Measurements from ENCODE around the gene EPM2A.

DNA sequence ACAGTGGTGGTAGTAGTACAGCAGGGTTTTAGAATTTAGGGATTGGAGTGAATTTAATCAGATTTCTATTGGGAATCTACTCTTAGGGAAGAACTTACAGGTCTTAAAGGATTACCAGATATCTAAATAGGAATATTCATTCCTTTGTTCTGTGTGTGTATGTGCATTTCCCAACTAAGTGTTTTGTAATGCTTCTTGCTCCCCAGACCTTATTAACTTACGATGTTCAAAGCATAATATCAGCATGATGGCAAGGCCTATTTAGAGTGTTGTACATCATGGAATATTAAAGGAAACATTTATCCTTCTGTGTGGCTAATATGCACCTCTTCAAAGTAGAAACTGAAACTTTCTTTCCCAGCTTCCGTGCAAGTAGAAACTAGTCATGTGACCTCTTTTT, 133.9 kb downstream of the EPM2A start:
- TF ChIP-seq, protein P1, sequence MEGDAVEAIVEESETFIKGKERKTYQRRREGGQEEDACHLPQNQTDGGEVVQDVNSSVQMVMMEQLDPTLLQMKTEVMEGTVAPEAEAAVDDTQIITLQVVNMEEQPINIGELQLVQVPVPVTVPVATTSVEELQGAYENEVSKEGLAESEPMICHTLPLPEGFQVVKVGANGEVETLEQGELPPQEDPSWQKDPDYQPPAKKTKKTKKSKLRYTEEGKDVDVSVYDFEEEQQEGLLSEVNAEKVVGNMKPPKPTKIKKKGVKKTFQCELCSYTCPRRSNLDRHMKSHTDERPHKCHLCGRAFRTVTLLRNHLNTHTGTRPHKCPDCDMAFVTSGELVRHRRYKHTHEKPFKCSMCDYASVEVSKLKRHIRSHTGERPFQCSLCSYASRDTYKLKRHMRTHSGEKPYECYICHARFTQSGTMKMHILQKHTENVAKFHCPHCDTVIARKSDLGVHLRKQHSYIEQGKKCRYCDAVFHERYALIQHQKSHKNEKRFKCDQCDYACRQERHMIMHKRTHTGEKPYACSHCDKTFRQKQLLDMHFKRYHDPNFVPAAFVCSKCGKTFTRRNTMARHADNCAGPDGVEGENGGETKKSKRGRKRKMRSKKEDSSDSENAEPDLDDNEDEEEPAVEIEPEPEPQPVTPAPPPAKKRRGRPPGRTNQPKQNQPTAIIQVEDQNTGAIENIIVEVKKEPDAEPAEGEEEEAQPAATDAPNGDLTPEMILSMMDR (IDR thresholded peaks at IDR 0.05; ENCODE audit: poor library complexity, severe bottlenecking) = no peak
- no peak for TF ChIP-seq EZH2 (IDR thresholded peaks at IDR 0.05; ENCODE audit: borderline replicate concordance, insufficient read depth, low read length, poor library complexity, severe bottlenecking)
- TF ChIP-seq POLR2AphosphoS5 (IDR thresholded peaks at IDR 0.05) = no peak
- no peak for TF ChIP-seq EP300 (conservative IDR thresholded peaks at IDR 0.05; ENCODE audit: poor library complexity, severe bottlenecking)
- no peak for TF ChIP-seq MXI1 (conservative IDR thresholded peaks at IDR 0.05; ENCODE audit: poor library complexity, severe bottlenecking)
- TF ChIP-seq RAD21 (conservative IDR thresholded peaks at IDR 0.05) = no peak
- no peak for TF ChIP-seq TAF1 (IDR thresholded peaks at IDR 0.05; ENCODE audit: low read depth)
- no peak for TF ChIP-seq SMC3 (conservative IDR thresholded peaks at IDR 0.05; ENCODE audit: poor library complexity)
